GM12875 (cell line): ENCODE results near the gene LIPA.
"Not testable (repeated sequence)": the region's sequence is repeated elsewhere in the genome, so short reads cannot be mapped to it uniquely, and the experiment has no call there.

Experiments used
- H3K4me3 ChIP-seq: one replicate; pipeline ENCODE4 v1.5.1; 2011; ENCODE audit warnings: low read depth, low read length, control low read depth
- CTCF ChIP-seq: IDR thresholded peaks from 2 replicates; pipeline ENCODE4 v1.5.1; 2011; ENCODE audit warnings: low read depth, mild to moderate bottlenecking, control low read depth, inconsistent platforms, low read length, moderate library complexity, borderline replicate concordance; ENCODE audit not compliant: insufficient read depth

Gene LIPA

GRCh38 chr10:89248990-89249389 is 2.6 kb downstream of the LIPA start:
- H3K4me3 ChIP-seq = no peak overlapping the region
- no peak for TF ChIP-seq CTCF

- H3K4me3 ChIP-seq = not testable (repeated sequence)
Observed at GRCh38 chr10:89247623-89248022, 4.0 kb downstream of the LIPA start.

- H3K4me3 ChIP-seq = no peak overlapping the region
- peak; percentile 25; the same call in 1 of the 2 replicates for TF ChIP-seq CTCF
Observed at GRCh38 chr10:89245802-89246201, 5.8 kb downstream of the LIPA start.

- no peak overlapping the region for H3K4me3 ChIP-seq
- TF ChIP-seq CTCF = no peak
Observed at GRCh38 chr10:89242840-89243568, 8.6 kb downstream of the LIPA start.

- no peak for TF ChIP-seq CTCF
Observed at GRCh38 chr10:89242345-89242684, 9.3 kb downstream of the LIPA start.

GRCh38 chr10:89241486-89242344 is 9.9 kb downstream of the LIPA start:
- TF ChIP-seq CTCF = no peak
- H3K4me3 ChIP-seq = no peak overlapping the region

More at GRCh38 chr10:89242345-89242684, 9.3 kb downstream of the LIPA start:
- H3K4me3 ChIP-seq = no peak overlapping the region

GRCh38 chr10:89241026-89241425 is 10.5 kb downstream of the LIPA start:
- H3K4me3 ChIP-seq = no peak overlapping the region
- no peak for TF ChIP-seq CTCF
